ENCODE measurements around the gene NME5. TPM values are rescaled to one million over a fixed set of nuclear protein-coding genes. Genes with fewer than 3 reads are reported as not detected.
"Not testable (repeated sequence)": the region's sequence is repeated elsewhere in the genome, so short reads cannot be mapped to it uniquely, and the experiment has no call there.

The NME5 gene
- total and polyA plus RNA-seq, 8 donors = 1.5 to 2.7 (median 2.1) TPM; not detected in 3

DNA sequence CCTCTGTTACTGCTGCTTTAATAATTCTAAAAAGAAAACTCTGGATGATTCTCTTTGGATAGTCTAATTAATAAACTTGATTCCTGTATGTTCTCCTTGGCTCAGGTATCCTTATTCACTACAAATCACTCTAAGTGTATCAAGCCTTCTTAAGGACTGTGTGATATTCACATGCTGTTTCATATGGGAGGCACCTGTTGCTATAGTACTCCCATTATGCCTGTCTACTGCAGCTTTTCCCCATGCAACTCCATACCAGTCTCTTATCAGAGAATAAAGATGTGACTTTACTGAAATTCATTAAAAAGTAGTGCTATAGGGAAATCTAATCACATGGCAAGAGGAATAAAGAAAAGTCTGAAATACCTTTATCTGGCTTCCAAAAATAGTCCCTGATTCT is 24.5 kb upstream of the NME5 start:
- TF ChIP-seq EP300 (IDR thresholded peaks at IDR 0.05) = no peak
- TF ChIP-seq, protein P1, sequence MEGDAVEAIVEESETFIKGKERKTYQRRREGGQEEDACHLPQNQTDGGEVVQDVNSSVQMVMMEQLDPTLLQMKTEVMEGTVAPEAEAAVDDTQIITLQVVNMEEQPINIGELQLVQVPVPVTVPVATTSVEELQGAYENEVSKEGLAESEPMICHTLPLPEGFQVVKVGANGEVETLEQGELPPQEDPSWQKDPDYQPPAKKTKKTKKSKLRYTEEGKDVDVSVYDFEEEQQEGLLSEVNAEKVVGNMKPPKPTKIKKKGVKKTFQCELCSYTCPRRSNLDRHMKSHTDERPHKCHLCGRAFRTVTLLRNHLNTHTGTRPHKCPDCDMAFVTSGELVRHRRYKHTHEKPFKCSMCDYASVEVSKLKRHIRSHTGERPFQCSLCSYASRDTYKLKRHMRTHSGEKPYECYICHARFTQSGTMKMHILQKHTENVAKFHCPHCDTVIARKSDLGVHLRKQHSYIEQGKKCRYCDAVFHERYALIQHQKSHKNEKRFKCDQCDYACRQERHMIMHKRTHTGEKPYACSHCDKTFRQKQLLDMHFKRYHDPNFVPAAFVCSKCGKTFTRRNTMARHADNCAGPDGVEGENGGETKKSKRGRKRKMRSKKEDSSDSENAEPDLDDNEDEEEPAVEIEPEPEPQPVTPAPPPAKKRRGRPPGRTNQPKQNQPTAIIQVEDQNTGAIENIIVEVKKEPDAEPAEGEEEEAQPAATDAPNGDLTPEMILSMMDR (IDR thresholded peaks at IDR 0.05) = no peak
- no peak for TF ChIP-seq POLR2AphosphoS5 (IDR thresholded peaks at IDR 0.05)
- TF ChIP-seq POLR2A (IDR thresholded peaks at IDR 0.05) = no peak
- H3K4me3 ChIP-seq = no peak overlapping the region
- peaks cover 98 to 100% (median 100%) of the 10 kb centered on the region in 4 donors for H3K36me3 ChIP-seq

DNA sequence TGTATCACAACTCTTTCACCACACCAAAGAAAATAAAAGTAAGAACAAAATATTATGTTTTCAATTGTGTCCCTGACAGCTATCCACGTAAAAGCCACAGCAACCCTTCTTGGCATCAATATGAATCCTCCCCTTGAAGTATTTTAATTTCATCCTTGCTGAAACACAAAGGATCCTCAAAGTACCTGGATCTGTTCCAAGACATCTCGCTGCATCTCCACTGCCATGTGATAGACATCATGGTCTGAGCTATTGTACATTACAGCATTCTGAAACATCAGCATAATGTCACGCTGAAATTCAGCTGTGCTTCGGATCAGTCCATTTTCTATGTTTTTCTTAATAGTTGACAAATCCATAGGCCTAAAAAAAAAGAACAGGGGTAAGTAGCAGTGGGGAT is 21.5 kb upstream of the NME5 start:
- H3K36me3 ChIP-seq = peaks cover 86 to 100% (median 99%) of the 10 kb centered on the region in 4 donors
- no peak for DNase-seq
- H3K27me3 ChIP-seq = no peaks in the 10 kb centered on the region
- H3K4me3 ChIP-seq = no peak overlapping the region
- no peak overlapping the region for H3K27ac ChIP-seq
- intact Hi-C loops (cut with DNase I; ENCODE audit: low total_unique reads) = no loop called here
- 89 to 96% (median 93%) methylated on average over 4 of the region's 4 CpGs for WGBS, 5 donors
- no peaks in the 10 kb centered on the region for H3K9me3 ChIP-seq
- TF ChIP-seq POLR2A (IDR thresholded peaks at IDR 0.05) = no peak
- TF ChIP-seq, protein P1 (IDR thresholded peaks at IDR 0.05) = no peak
- TF ChIP-seq EP300 (IDR thresholded peaks at IDR 0.05) = no peak
- no peak for TF ChIP-seq POLR2AphosphoS5 (IDR thresholded peaks at IDR 0.05)
- no peaks in the 10 kb centered on the region for H3K4me1 ChIP-seq

More for the DNA sequence above, 24.5 kb upstream of the NME5 start:
- Histone ChIP-seq H3K27me3 (no peaks in the 10 kb centered on the region), H3K27ac (no peak overlapping the region), H3K9me3 (no peaks in the 10 kb centered on the region), H3K4me1 (no peaks in the 10 kb centered on the region)
- intact Hi-C loops (cut with DNase I; ENCODE audit: low total_unique reads) = no loop called here
- no peak for DNase-seq

DNA sequence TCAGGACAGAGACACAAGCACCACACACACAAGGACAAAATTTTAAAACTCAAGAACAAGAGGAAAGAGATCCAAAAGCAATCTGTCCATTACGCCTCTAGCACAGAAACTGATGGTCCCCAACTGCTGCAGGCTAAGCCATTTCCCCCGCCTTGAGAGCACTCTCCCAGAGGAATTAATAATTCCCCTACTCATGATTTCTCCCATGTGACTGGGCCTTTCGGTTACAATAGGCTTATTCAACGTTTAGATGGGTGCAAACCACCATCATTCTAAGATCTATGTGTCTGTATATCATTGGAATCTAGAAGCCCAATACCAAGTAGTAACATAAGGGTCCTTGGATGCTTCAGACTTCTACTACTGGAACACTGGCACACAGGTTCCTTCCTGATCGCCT is 20.4 kb upstream of the NME5 start:
- intact Hi-C loops (cut with DNase I; ENCODE audit: low total_unique reads) = no loop called here
- TF ChIP-seq POLR2A (IDR thresholded peaks at IDR 0.05) (no peak), EP300 (IDR thresholded peaks at IDR 0.05) (no peak), POLR2AphosphoS5 (IDR thresholded peaks at IDR 0.05) (no peak)
- TF ChIP-seq, protein P1 (IDR thresholded peaks at IDR 0.05) = no peak
- WGBS, 5 donors = 86 to 95% (median 92%) methylated on average over 5 of the region's 5 CpGs

DNA sequence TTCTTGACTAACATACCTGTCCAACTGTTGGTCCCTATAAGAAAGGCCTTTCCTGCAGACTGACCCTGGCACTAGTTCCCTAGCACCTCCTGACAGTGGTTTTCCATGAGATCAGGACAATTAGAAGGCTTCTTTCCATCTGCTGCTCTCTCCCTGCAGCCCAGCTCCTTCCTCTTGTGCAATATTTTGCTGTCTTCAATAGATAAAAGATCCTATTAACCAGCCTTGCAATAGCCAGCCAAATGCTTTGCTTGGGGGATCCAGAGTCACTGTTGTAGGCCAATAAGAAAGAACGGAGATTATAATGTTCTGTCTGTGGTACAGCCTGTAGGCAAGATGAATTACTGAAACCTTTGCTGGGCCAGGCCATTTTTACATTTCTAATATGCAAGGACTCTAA is 18.4 kb upstream of the NME5 start:
- intact Hi-C loops (cut with DNase I; ENCODE audit: low total_unique reads) = no loop called here
- Histone ChIP-seq H3K27me3 (no peaks in the 10 kb centered on the region), H3K4me1 (no peaks in the 10 kb centered on the region), H3K27ac (no peak overlapping the region), H3K9me3 (no peaks in the 10 kb centered on the region), H3K4me3 (no peak overlapping the region), H3K36me3 (peaks cover 56 to 73% (median 70%) of the 10 kb centered on the region in 4 donors)
- WGBS, 5 donors = 68 to 94% (median 87%) methylated on average over 1 of the region's 1 CpG
- TF ChIP-seq, protein P1 (IDR thresholded peaks at IDR 0.05) = no peak
- TF ChIP-seq EP300 (IDR thresholded peaks at IDR 0.05) (no peak), POLR2A (IDR thresholded peaks at IDR 0.05) (no peak), POLR2AphosphoS5 (IDR thresholded peaks at IDR 0.05) (no peak)
- no peak for DNase-seq

More for the DNA sequence above, 20.4 kb upstream of the NME5 start:
- Histone ChIP-seq H3K36me3 (peaks cover 76 to 93% (median 90%) of the 10 kb centered on the region in 4 donors), H3K27ac (no peak overlapping the region), H3K27me3 (no peaks in the 10 kb centered on the region), H3K4me3 (no peak overlapping the region), H3K9me3 (no peaks in the 10 kb centered on the region), H3K4me1 (no peaks in the 10 kb centered on the region)
- DNase-seq = no peak

DNA sequence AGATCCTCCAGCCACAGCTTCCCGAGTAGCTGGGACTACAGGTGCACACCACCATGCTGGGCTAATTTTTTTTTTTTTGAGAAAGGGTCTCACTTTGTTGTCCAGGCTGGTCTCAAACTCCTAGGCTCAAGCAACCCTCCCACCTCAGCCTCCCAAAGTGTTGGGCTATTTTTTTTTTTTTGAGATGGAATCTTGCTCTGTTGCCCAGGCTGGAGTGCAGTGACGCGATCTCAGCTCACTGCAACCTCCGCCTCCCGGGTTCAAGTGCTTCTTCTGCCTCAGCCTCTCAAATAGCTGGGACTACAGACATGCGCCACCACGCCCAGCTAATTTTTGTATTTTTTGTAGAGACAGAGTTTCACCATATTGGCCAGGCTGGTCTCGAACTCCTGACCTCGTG is 16.7 kb upstream of the NME5 start:
- peaks cover 39 to 56% (median 53%) of the 10 kb centered on the region in 4 donors for H3K36me3 ChIP-seq
- H3K27ac ChIP-seq; intact Hi-C loops (cut with DNase I; ENCODE audit: low total_unique reads); H3K4me3 ChIP-seq; H3K4me1 ChIP-seq; H3K9me3 ChIP-seq; DNase-seq; H3K27me3 ChIP-seq: not testable (repeated sequence)
- 96 to 99% (median 97%) methylated on average over 9 of the region's 9 CpGs for WGBS, 5 donors
